ENCODE results near the gene PPP1R3C. TPM values are rescaled to one million over a fixed set of nuclear protein-coding genes. Genes with fewer than 3 reads are reported as not detected.

PPP1R3C gene
- polyA plus RNA-seq, 1 donor from 2014 or later, result 0.51 TPM

DNA sequence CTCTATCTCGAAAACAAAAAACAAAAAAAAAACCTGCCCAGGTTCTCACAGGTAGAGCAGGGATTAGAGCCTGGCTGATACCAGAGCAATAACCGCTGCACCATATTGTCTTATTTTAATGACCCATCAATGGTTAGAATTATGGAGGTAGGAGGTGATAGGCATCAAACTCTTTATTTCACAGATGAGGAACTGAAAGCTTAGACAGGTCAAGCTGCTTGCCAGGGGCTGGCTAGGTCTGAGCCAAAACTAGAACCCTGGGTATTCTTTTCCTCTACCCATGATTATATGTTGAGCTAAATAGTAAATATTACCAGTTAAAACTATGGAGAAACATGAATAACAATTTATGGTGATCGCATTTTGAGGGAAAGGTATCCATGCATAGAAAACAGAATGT is 2.0 kb upstream of the PPP1R3C start:
- Histone ChIP-seq H3K4me3 (ENCODE audit: low read length) (no peak overlapping the region), H3F3A (ENCODE audit: insufficient read depth, low read length, poor library complexity, severe bottlenecking) (no peaks in the 10 kb centered on the region), H4K20me1 (ENCODE audit: insufficient read depth) (no peaks in the 10 kb centered on the region), H3K9ac (ENCODE audit: low read length) (no peak overlapping the region), H3K36me3 (ENCODE audit: insufficient read depth, low read length) (no peaks in the 10 kb centered on the region), H3K4me2 (ENCODE audit: low read length) (no peak overlapping the region), H3K27me3 (ENCODE audit: insufficient read depth, low read depth, low read length) (peaks cover 8% of the 10 kb centered on the region), H3K9me3 (ENCODE audit: low read length) (no peaks in the 10 kb centered on the region), H3K9me2 (ENCODE audit: insufficient read depth, low read length) (no peaks in the 10 kb centered on the region), H3K27ac (ENCODE audit: low read length) (no peak overlapping the region), H3K79me2 (replicated peaks; ENCODE audit: insufficient read depth, low read length) (no peaks in the 10 kb centered on the region), H2AFZ (ENCODE audit: low read depth, low read length) (no peak overlapping the region)
- no peak for TF ChIP-seq SMC3 (conservative IDR thresholded peaks at IDR 0.05; ENCODE audit: poor library complexity)
- no peak for TF ChIP-seq RAD21 (conservative IDR thresholded peaks at IDR 0.05)
- no peak for TF ChIP-seq EZH2 (IDR thresholded peaks at IDR 0.05; ENCODE audit: borderline replicate concordance, insufficient read depth, low read length, poor library complexity, severe bottlenecking)
- no peak for TF ChIP-seq MXI1 (conservative IDR thresholded peaks at IDR 0.05; ENCODE audit: poor library complexity, severe bottlenecking)
- no peak for TF ChIP-seq TAF1 (IDR thresholded peaks at IDR 0.05; ENCODE audit: low read depth)
- TF ChIP-seq, protein P1, sequence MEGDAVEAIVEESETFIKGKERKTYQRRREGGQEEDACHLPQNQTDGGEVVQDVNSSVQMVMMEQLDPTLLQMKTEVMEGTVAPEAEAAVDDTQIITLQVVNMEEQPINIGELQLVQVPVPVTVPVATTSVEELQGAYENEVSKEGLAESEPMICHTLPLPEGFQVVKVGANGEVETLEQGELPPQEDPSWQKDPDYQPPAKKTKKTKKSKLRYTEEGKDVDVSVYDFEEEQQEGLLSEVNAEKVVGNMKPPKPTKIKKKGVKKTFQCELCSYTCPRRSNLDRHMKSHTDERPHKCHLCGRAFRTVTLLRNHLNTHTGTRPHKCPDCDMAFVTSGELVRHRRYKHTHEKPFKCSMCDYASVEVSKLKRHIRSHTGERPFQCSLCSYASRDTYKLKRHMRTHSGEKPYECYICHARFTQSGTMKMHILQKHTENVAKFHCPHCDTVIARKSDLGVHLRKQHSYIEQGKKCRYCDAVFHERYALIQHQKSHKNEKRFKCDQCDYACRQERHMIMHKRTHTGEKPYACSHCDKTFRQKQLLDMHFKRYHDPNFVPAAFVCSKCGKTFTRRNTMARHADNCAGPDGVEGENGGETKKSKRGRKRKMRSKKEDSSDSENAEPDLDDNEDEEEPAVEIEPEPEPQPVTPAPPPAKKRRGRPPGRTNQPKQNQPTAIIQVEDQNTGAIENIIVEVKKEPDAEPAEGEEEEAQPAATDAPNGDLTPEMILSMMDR (IDR thresholded peaks at IDR 0.05; ENCODE audit: poor library complexity, severe bottlenecking), result no peak
- TF ChIP-seq, protein P2, sequence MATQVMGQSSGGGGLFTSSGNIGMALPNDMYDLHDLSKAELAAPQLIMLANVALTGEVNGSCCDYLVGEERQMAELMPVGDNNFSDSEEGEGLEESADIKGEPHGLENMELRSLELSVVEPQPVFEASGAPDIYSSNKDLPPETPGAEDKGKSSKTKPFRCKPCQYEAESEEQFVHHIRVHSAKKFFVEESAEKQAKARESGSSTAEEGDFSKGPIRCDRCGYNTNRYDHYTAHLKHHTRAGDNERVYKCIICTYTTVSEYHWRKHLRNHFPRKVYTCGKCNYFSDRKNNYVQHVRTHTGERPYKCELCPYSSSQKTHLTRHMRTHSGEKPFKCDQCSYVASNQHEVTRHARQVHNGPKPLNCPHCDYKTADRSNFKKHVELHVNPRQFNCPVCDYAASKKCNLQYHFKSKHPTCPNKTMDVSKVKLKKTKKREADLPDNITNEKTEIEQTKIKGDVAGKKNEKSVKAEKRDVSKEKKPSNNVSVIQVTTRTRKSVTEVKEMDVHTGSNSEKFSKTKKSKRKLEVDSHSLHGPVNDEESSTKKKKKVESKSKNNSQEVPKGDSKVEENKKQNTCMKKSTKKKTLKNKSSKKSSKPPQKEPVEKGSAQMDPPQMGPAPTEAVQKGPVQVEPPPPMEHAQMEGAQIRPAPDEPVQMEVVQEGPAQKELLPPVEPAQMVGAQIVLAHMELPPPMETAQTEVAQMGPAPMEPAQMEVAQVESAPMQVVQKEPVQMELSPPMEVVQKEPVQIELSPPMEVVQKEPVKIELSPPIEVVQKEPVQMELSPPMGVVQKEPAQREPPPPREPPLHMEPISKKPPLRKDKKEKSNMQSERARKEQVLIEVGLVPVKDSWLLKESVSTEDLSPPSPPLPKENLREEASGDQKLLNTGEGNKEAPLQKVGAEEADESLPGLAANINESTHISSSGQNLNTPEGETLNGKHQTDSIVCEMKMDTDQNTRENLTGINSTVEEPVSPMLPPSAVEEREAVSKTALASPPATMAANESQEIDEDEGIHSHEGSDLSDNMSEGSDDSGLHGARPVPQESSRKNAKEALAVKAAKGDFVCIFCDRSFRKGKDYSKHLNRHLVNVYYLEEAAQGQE (IDR thresholded peaks at IDR 0.05; ENCODE audit: borderline replicate concordance), result no peak
- TF ChIP-seq POLR2AphosphoS5 (IDR thresholded peaks at IDR 0.05), result no peak
- no peak for TF ChIP-seq EP300 (conservative IDR thresholded peaks at IDR 0.05; ENCODE audit: poor library complexity, severe bottlenecking)

DNA sequence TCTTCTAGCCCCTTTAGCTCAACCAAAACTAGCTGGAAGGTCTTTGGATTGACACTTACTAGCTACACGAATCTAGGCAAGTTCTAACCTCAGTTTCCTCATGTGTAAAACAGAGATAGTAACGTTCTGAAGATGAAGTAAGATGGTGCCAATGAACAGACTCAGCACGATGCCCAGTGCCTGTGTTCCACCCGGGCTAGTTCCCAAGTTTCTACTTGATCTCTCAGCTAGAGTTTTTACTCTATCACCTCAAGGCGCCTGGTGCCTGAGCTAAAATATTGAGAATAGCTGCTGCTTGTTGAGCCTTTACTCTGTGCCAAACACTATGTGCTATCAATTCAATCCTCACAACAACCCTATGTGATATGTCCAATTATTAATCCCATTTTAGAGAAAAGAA is 1.4 kb upstream of the PPP1R3C start:
- Histone ChIP-seq H3F3A (ENCODE audit: insufficient read depth, low read length, poor library complexity, severe bottlenecking) (no peaks in the 10 kb centered on the region), H3K27me3 (ENCODE audit: insufficient read depth, low read depth, low read length) (peaks cover 8% of the 10 kb centered on the region), H3K36me3 (ENCODE audit: insufficient read depth, low read length) (no peaks in the 10 kb centered on the region), H3K9ac (ENCODE audit: low read length) (no peak overlapping the region), H3K9me2 (ENCODE audit: insufficient read depth, low read length) (no peaks in the 10 kb centered on the region), H3K4me3 (ENCODE audit: low read length) (no peak overlapping the region), H2AFZ (ENCODE audit: low read depth, low read length) (no peak overlapping the region), H3K9me3 (ENCODE audit: low read length) (no peaks in the 10 kb centered on the region), H3K27ac (ENCODE audit: low read length) (no peak overlapping the region), H3K4me2 (ENCODE audit: low read length) (no peak overlapping the region), H4K20me1 (ENCODE audit: insufficient read depth) (no peaks in the 10 kb centered on the region), H3K79me2 (replicated peaks; ENCODE audit: insufficient read depth, low read length) (no peaks in the 10 kb centered on the region)
- TF ChIP-seq, protein P1 (IDR thresholded peaks at IDR 0.05; ENCODE audit: poor library complexity, severe bottlenecking), result no peak
- no peak for TF ChIP-seq SMC3 (conservative IDR thresholded peaks at IDR 0.05; ENCODE audit: poor library complexity)
- TF ChIP-seq, protein P2 (IDR thresholded peaks at IDR 0.05; ENCODE audit: borderline replicate concordance), result no peak
